ENCODE data around the gene AUTS2.

Gene AUTS2

GRCh38 chr7:69656890-69657289 is 58.6 kb downstream of the AUTS2 start:
- DNase-seq (ENCODE audit: low read depth): no peak

GRCh38 chr7:69657331-69657730 is 59.1 kb downstream of the AUTS2 start:
- DNase-seq (ENCODE audit: low read depth): no peak

GRCh38 chr7:69657985-69658384 is 59.7 kb downstream of the AUTS2 start:
- no peak for DNase-seq (ENCODE audit: low read depth)

GRCh38 chr7:69659983-69660382 is 61.7 kb downstream of the AUTS2 start:
- no peak for DNase-seq (ENCODE audit: low read depth)

GRCh38 chr7:69661342-69661741 is 63.1 kb downstream of the AUTS2 start:
- DNase-seq (ENCODE audit: low read depth): no peak

GRCh38 chr7:69663911-69664832 is 65.9 kb downstream of the AUTS2 start:
- DNase-seq (ENCODE audit: low read depth): no peak

- no peak for DNase-seq (ENCODE audit: low read depth)
Measured at GRCh38 chr7:69665369-69665768, 67.1 kb downstream of the AUTS2 start.

- no peak for DNase-seq (ENCODE audit: low read depth)
Measured at GRCh38 chr7:69668339-69668870, 70.1 kb downstream of the AUTS2 start.

- DNase-seq (ENCODE audit: low read depth): no peak
Measured at GRCh38 chr7:69670701-69671100, 72.4 kb downstream of the AUTS2 start.

- no peak for DNase-seq (ENCODE audit: low read depth)
Measured at GRCh38 chr7:69673074-69673473, 74.8 kb downstream of the AUTS2 start.

GRCh38 chr7:69674701-69675182 is 76.5 kb downstream of the AUTS2 start:
- DNase-seq (ENCODE audit: low read depth): no peak

GRCh38 chr7:69676247-69676646 is 78.0 kb downstream of the AUTS2 start:
- DNase-seq (ENCODE audit: low read depth): no peak

- no peak for DNase-seq (ENCODE audit: low read depth)
Measured at GRCh38 chr7:69677054-69677852, 79.0 kb downstream of the AUTS2 start.

- no peak for DNase-seq (ENCODE audit: low read depth)
Measured at GRCh38 chr7:69677881-69678493, 79.7 kb downstream of the AUTS2 start.

- DNase-seq (ENCODE audit: low read depth): no peak
Measured at GRCh38 chr7:69678494-69679187, 80.4 kb downstream of the AUTS2 start.

- DNase-seq (ENCODE audit: low read depth): no peak
Measured at GRCh38 chr7:69681181-69681580, 82.9 kb downstream of the AUTS2 start.

- DNase-seq (ENCODE audit: low read depth): no peak
Measured at GRCh38 chr7:69682518-69682917, 84.2 kb downstream of the AUTS2 start.

- DNase-seq (ENCODE audit: low read depth): no peak
Measured at GRCh38 chr7:69683002-69683401, 84.7 kb downstream of the AUTS2 start.

- no peak for DNase-seq (ENCODE audit: low read depth)
Measured at GRCh38 chr7:69684369-69685292, 86.4 kb downstream of the AUTS2 start.

- DNase-seq (ENCODE audit: low read depth): no peak
Measured at GRCh38 chr7:69685293-69685631, 87.0 kb downstream of the AUTS2 start.

GRCh38 chr7:69686366-69686765 is 88.1 kb downstream of the AUTS2 start:
- no peak for DNase-seq (ENCODE audit: low read depth)

Data from ELR (cell line).